K562 (cell line): Measurements from ENCODE around the gene MYL12A. TPM values are rescaled to one million over a fixed set of nuclear protein-coding genes. Genes with fewer than 3 reads are reported as not detected.

Source experiments
- CBX3 ChIP-seq, 2 experiments: IDR thresholded peaks; 1 replicate in 1 of 2; 2 replicates in 1 of 2; pipeline ENCODE4 v1.6.1; 2012; ENCODE audit warnings: inconsistent platforms in 2 of 2, low read length in 2 of 2, borderline replicate concordance in 1 of 2, control low read depth in 1 of 2
- HNRNPLL ChIP-seq: fragments of 200-400 bp; formaldehyde crosslinking; IDR thresholded peaks from 2 replicates; pipeline ENCODE4 v1.6.1; 2017; ENCODE audit warnings: low read length, low read depth, mild to moderate bottlenecking; ENCODE audit not compliant: poor library complexity, severe bottlenecking
- MTA2 ChIP-seq: fragments of 450-650 bp; IDR thresholded peaks from 2 replicates; pipeline ENCODE4 v1.6.1; 2016; ENCODE audit warnings: low read depth
- SIN3A ChIP-seq, 2 experiments: fragments of 150-350 bp in 1 of 2; IDR thresholded peaks; 2 replicates each; pipeline ENCODE4 v1.6.1; 2011 to 2016; ENCODE audit warnings: borderline replicate concordance in 2 of 2, low read depth in 2 of 2, low read length in 2 of 2, mild to moderate bottlenecking in 2 of 2, moderate library complexity in 2 of 2; ENCODE audit not compliant: control insufficient read depth in 1 of 2
- SPI1 ChIP-seq: IDR thresholded peaks from 2 replicates; pipeline ENCODE4 v1.6.1; 2011; ENCODE audit warnings: low read depth, low read length, control low read depth, borderline replicate concordance
- TEAD4 ChIP-seq, 2 experiments: sonication (generic) in 1 of 2; formaldehyde crosslinking in 1 of 2; IDR thresholded peaks; 2 replicates each; pipeline versions ENCODE4 v1.6.1 to v1.8.0; 2012 to 2022; ENCODE audit warnings: borderline replicate concordance in 1 of 2, inconsistent platforms in 1 of 2, low read length in 1 of 2, mild to moderate bottlenecking in 1 of 2, missing genetic modification reagents in 1 of 2
- ZNF780A ChIP-seq: fragments of 250-450 bp; sonication (Bioruptor Pico); IDR thresholded peaks from 2 replicates; pipeline ENCODE4 v1.5.0; 2021; ENCODE audit warnings: mild to moderate bottlenecking
- polyA plus RNA-seq, 8 experiments: library from polyadenylated mRNA; depleted of rRNA in 4 of 8; stranded (reverse) in 5 of 8; unstranded in 3 of 8; fragments of >200 nt; fragmentation: Nextera tagmentation in 2 of 8; fragmentation: Illumina TruSeq in 1 of 8; extraction: Ambion mirVana in 2 of 8; extraction: Trizol in 1 of 8; gene quantifications; 2 replicates each; pipeline versions ENCODE4 v1.2.1 to v1.2.3, GENCODE V29; 2011 to 2014; ENCODE audit warnings: inconsistent platforms in 1 of 8, missing spikeins in 1 of 8
- total RNA-seq, 7 experiments: library from RNA; depleted of rRNA in 6 of 7; stranded (reverse); fragments of >200 nt in 6 of 7; fragmentation: Illumina TruSeq in 2 of 7; extraction: Trizol in 2 of 7; gene quantifications; 2 replicates each; pipeline versions ENCODE4 v1.2.1 to v1.2.3, GENCODE V29; 2011 to 2021; ENCODE audit warnings: low replicate concordance in 1 of 7
- TF ChIP-seq, protein P1 (sequence below), 2 experiments: fragments of 450-650 bp; formaldehyde crosslinking in 1 of 2; IDR thresholded peaks; 2 replicates each; pipeline versions ENCODE4 v1.4.0 to v1.6.1; 2014 to 2020; ENCODE audit warnings: mild to moderate bottlenecking in 2 of 2, borderline replicate concordance in 1 of 2, low read depth in 1 of 2
- TF ChIP-seq, protein P2 (sequence below): fragments of 250-450 bp; sonication (Bioruptor Pico); IDR thresholded peaks from 2 replicates; pipeline ENCODE4 v1.9.0; 2021; ENCODE audit warnings: mild to moderate bottlenecking
- TF ChIP-seq, protein P3 (sequence below): fragments of 450-650 bp; IDR thresholded peaks from 2 replicates; pipeline ENCODE4 v1.6.1; 2018; ENCODE audit warnings: mild to moderate bottlenecking, low read depth; ENCODE audit not compliant: partially characterized antibody
- TF ChIP-seq, protein P4 (sequence below): sonication (generic); formaldehyde crosslinking; IDR thresholded peaks from 2 replicates; pipeline ENCODE4 v1.8.1; 2023; ENCODE audit warnings: mild to moderate bottlenecking, missing genetic modification reagents, moderate library complexity
- TF ChIP-seq, protein P5 (sequence below): fragments of 450-650 bp; formaldehyde crosslinking; IDR thresholded peaks from 2 replicates; pipeline ENCODE4 v1.4.0; 2022; ENCODE audit warnings: missing genetic modification characterization

The MYL12A gene
- total and polyA plus RNA-seq, 9 of the 15 experiments (the other 6 are each of a cell fraction or from before 2014, with no cell fraction given), result 308 to 1,031 (median 559) TPM

DNA sequence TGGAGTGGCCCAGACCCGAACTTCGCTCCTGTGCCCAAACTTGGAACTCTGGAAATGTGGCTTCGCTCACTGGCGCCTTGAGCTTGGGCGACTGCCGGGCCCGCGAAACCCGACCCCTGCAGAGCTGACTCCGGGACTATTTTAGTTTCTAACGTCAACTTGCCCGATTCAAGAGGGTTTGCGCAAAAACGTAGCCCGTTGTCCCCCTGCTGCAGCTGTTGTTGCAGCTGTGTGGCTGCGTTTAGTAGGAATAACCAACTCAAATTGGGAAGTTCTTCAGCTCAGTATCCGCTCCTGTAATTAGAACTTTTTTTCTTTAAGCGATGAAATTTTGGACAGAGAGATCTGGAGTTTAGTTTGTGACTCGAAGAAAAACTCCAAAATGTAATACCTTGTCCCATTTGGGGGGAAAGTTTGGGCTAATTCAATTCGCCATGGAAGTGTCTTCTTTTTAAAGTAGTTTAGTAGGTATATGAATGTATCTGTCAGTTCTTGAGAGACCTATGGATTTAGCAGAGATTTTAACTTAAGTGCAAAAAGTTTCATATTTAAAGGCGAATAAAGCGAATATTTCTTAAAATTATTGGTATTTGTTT lies 559 bp downstream of the MYL12A start (continued):
- TF ChIP-seq, protein P1, sequence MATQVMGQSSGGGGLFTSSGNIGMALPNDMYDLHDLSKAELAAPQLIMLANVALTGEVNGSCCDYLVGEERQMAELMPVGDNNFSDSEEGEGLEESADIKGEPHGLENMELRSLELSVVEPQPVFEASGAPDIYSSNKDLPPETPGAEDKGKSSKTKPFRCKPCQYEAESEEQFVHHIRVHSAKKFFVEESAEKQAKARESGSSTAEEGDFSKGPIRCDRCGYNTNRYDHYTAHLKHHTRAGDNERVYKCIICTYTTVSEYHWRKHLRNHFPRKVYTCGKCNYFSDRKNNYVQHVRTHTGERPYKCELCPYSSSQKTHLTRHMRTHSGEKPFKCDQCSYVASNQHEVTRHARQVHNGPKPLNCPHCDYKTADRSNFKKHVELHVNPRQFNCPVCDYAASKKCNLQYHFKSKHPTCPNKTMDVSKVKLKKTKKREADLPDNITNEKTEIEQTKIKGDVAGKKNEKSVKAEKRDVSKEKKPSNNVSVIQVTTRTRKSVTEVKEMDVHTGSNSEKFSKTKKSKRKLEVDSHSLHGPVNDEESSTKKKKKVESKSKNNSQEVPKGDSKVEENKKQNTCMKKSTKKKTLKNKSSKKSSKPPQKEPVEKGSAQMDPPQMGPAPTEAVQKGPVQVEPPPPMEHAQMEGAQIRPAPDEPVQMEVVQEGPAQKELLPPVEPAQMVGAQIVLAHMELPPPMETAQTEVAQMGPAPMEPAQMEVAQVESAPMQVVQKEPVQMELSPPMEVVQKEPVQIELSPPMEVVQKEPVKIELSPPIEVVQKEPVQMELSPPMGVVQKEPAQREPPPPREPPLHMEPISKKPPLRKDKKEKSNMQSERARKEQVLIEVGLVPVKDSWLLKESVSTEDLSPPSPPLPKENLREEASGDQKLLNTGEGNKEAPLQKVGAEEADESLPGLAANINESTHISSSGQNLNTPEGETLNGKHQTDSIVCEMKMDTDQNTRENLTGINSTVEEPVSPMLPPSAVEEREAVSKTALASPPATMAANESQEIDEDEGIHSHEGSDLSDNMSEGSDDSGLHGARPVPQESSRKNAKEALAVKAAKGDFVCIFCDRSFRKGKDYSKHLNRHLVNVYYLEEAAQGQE (IDR thresholded peaks at IDR 0.05; ENCODE audit: borderline replicate concordance), result no peak
- TF ChIP-seq, protein P1 (CRISPR knock-in tag; IDR thresholded peaks at IDR 0.05; ENCODE audit: low read depth), result no peak
- TF ChIP-seq TEAD4 (IDR thresholded peaks at IDR 0.05; ENCODE audit: low read length) (no peak), TEAD4 (CRISPR knock-in tag; IDR thresholded peaks at IDR 0.05; ENCODE audit: borderline replicate concordance) (no peak), SIN3A (IDR thresholded peaks at IDR 0.05; ENCODE audit: borderline replicate concordance in 2 of 2, control insufficient read depth in 1 of 2, low read depth in 2 of 2, low read length in 2 of 2) (0 out of 4 replicates have a peak, but pooled peaks of 1 of the 2 experiments have one; percentile 76), SPI1 (no peak), HNRNPLL (peak; percentile 98), ZNF780A (CRISPR knock-in tag) (no peak), CBX3 (IDR thresholded peaks at IDR 0.05; ENCODE audit: borderline replicate concordance in 1 of 2, low read length in 2 of 2) (no peak), MTA2 (0 out of 2 replicates have a peak, but pooled peaks have one; percentile 9)
- TF ChIP-seq, protein P2, sequence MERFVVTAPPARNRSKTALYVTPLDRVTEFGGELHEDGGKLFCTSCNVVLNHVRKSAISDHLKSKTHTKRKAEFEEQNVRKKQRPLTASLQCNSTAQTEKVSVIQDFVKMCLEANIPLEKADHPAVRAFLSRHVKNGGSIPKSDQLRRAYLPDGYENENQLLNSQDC (CRISPR knock-in tag), result no peak
- TF ChIP-seq, protein P3, sequence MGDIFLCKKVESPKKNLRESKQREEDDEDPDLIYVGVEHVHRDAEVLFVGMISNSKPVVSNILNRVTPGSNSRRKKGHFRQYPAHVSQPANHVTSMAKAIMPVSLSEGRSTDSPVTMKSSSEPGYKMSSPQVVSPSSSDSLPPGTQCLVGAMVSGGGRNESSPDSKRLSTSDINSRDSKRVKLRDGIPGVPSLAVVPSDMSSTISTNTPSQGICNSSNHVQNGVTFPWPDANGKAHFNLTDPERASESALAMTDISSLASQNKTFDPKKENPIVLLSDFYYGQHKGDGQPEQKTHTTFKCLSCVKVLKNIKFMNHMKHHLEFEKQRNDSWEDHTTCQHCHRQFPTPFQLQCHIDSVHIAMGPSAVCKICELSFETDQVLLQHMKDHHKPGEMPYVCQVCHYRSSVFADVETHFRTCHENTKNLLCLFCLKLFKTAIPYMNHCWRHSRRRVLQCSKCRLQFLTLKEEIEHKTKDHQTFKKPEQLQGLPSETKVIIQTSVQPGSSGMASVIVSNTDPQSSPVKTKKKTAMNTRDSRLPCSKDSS, result no peak
- TF ChIP-seq, protein P4, sequence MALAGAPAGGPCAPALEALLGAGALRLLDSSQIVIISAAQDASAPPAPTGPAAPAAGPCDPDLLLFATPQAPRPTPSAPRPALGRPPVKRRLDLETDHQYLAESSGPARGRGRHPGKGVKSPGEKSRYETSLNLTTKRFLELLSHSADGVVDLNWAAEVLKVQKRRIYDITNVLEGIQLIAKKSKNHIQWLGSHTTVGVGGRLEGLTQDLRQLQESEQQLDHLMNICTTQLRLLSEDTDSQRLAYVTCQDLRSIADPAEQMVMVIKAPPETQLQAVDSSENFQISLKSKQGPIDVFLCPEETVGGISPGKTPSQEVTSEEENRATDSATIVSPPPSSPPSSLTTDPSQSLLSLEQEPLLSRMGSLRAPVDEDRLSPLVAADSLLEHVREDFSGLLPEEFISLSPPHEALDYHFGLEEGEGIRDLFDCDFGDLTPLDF (CRISPR knock-in tag), result no peak
- TF ChIP-seq, protein P5, sequence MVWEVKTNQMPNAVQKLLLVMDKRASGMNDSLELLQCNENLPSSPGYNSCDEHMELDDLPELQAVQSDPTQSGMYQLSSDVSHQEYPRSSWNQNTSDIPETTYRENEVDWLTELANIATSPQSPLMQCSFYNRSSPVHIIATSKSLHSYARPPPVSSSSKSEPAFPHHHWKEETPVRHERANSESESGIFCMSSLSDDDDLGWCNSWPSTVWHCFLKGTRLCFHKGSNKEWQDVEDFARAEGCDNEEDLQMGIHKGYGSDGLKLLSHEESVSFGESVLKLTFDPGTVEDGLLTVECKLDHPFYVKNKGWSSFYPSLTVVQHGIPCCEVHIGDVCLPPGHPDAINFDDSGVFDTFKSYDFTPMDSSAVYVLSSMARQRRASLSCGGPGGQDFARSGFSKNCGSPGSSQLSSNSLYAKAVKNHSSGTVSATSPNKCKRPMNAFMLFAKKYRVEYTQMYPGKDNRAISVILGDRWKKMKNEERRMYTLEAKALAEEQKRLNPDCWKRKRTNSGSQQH (CRISPR knock-in tag), result no peak
